Lower leg skin (tissue), 3 donors: ENCODE measurements around the gene LRP10.

ENCODE experiments used
- POLR2A ChIP-seq, 2 donors: fragments of 450-650 bp; IDR thresholded peaks; one replicate each; pipeline ENCODE4 v1.6.1; 2016 to 2017; ENCODE audit warnings: antibody characterized with exemption in 2 of 2, mild to moderate bottlenecking in 1 of 2, moderate library complexity in 1 of 2
- TF ChIP-seq, protein P1 (sequence below), 3 donors: fragments of 450-650 bp; IDR thresholded peaks; one replicate each; pipeline ENCODE4 v1.5.1; 2016; ENCODE audit warnings: antibody characterized with exemption in 3 of 3, mild to moderate bottlenecking in 3 of 3, moderate library complexity in 2 of 3

DNA sequence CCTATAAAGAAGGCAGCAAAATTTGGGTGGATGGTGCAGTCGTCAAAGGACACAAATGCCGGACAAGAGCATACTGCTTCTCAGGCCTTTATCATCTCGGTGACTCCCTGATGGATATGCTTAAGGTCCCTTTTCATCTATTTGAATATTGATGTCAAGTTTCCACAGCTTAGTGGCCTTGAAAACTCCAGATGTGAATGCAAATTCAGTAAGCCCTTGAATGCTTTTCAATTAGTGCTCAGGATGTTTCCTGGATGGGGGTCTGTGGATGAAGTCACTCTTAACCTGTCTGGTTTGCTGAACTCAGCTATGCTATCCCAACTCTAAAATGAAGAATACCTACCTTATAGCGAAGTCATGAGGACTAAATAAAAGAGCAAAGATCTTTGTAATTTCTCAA lies 22.2 kb downstream of the LRP10 start:
- TF ChIP-seq POLR2A (IDR thresholded peaks at IDR 0.05) = no peak
- TF ChIP-seq, protein P1, sequence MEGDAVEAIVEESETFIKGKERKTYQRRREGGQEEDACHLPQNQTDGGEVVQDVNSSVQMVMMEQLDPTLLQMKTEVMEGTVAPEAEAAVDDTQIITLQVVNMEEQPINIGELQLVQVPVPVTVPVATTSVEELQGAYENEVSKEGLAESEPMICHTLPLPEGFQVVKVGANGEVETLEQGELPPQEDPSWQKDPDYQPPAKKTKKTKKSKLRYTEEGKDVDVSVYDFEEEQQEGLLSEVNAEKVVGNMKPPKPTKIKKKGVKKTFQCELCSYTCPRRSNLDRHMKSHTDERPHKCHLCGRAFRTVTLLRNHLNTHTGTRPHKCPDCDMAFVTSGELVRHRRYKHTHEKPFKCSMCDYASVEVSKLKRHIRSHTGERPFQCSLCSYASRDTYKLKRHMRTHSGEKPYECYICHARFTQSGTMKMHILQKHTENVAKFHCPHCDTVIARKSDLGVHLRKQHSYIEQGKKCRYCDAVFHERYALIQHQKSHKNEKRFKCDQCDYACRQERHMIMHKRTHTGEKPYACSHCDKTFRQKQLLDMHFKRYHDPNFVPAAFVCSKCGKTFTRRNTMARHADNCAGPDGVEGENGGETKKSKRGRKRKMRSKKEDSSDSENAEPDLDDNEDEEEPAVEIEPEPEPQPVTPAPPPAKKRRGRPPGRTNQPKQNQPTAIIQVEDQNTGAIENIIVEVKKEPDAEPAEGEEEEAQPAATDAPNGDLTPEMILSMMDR (IDR thresholded peaks at IDR 0.05) = no peak
